GM21367 (cell line): ENCODE results near the gene DAZAP1.
"Not testable (repeated sequence)": the region's sequence is repeated elsewhere in the genome, so short reads cannot be mapped to it uniquely, and the experiment has no call there.

ENCODE experiments used
- ATAC-seq: cut with Tn5 transposase; IDR thresholded peaks from one replicate; pipeline ENCODE4 v1.9.1; 2021; ENCODE audit not compliant: unreplicated experiment

DAZAP1 gene

GRCh38 chr19:1439525-1440417 is 32.4 kb downstream of the DAZAP1 start:
- ATAC-seq = not testable (repeated sequence)

GRCh38 chr19:1440418-1440801 is 33.0 kb downstream of the DAZAP1 start:
- ATAC-seq = no peak

GRCh38 chr19:1441022-1441426 is 33.6 kb downstream of the DAZAP1 start:
- no peak for ATAC-seq

- no peak for ATAC-seq
These were observed 34.5 kb downstream of the DAZAP1 start for GRCh38 chr19:1441677-1442438.

GRCh38 chr19:1445185-1445931 is 38.0 kb downstream of the DAZAP1 start:
- ATAC-seq = no peak

- ATAC-seq = no peak
These were observed 38.7 kb downstream of the DAZAP1 start for GRCh38 chr19:1445932-1446712.

GRCh38 chr19:1446713-1447481 is 39.5 kb downstream of the DAZAP1 start:
- ATAC-seq = no peak

- no peak for ATAC-seq
These were observed 40.1 kb downstream of the DAZAP1 start for GRCh38 chr19:1447504-1447903.

- no peak for ATAC-seq
These were observed 40.6 kb downstream of the DAZAP1 start for GRCh38 chr19:1447944-1448343.

GRCh38 chr19:1449467-1450442 is 42.4 kb downstream of the DAZAP1 start, which contains the start of gene APC2:
Gene APC2 (plus strand): TSS chr19:1450121. CDS start chr19:1453002, 2,881 bp downstream.
- ATAC-seq = no peak

- no peak for ATAC-seq
These were observed 43.6 kb downstream of the DAZAP1 start for GRCh38 chr19:1450735-1451731.

GRCh38 chr19:1451916-1452801 is 44.8 kb downstream of the DAZAP1 start:
- no peak for ATAC-seq

- ATAC-seq = no peak
These were observed 45.6 kb downstream of the DAZAP1 start for GRCh38 chr19:1452802-1453524.

GRCh38 chr19:1453525-1454364 is 46.4 kb downstream of the DAZAP1 start:
- ATAC-seq = no peak

- ATAC-seq = no peak
These were observed 47.6 kb downstream of the DAZAP1 start for GRCh38 chr19:1455002-1455335.
